ENCODE results near the gene MINDY4.

DNA sequence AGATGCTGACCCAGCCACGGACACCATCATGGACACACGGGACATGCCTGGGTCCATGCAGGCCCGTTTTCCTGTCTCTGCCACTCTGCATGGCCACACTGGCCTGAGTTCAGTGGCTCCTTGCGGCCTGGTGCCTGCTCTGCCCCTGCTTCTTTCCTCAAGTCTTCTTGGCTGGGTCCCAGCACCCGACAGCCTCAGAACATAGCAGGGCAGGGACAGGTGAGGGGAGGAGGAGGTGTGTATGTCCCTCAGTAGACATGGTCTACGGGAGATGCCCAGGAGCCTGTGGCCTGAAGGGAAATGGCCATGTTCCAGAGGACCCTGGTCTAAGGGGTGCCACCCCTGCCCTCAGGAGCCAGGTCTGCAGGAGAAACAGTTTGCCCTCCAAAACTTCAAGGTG is 138.2 kb downstream of the MINDY4 start:
- TF ChIP-seq, protein P1, sequence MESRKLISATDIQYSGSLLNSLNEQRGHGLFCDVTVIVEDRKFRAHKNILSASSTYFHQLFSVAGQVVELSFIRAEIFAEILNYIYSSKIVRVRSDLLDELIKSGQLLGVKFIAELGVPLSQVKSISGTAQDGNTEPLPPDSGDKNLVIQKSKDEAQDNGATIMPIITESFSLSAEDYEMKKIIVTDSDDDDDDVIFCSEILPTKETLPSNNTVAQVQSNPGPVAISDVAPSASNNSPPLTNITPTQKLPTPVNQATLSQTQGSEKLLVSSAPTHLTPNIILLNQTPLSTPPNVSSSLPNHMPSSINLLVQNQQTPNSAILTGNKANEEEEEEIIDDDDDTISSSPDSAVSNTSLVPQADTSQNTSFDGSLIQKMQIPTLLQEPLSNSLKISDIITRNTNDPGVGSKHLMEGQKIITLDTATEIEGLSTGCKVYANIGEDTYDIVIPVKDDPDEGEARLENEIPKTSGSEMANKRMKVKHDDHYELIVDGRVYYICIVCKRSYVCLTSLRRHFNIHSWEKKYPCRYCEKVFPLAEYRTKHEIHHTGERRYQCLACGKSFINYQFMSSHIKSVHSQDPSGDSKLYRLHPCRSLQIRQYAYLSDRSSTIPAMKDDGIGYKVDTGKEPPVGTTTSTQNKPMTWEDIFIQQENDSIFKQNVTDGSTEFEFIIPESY (IDR thresholded peaks at IDR 0.05): no peak
- TF ChIP-seq, protein P2, sequence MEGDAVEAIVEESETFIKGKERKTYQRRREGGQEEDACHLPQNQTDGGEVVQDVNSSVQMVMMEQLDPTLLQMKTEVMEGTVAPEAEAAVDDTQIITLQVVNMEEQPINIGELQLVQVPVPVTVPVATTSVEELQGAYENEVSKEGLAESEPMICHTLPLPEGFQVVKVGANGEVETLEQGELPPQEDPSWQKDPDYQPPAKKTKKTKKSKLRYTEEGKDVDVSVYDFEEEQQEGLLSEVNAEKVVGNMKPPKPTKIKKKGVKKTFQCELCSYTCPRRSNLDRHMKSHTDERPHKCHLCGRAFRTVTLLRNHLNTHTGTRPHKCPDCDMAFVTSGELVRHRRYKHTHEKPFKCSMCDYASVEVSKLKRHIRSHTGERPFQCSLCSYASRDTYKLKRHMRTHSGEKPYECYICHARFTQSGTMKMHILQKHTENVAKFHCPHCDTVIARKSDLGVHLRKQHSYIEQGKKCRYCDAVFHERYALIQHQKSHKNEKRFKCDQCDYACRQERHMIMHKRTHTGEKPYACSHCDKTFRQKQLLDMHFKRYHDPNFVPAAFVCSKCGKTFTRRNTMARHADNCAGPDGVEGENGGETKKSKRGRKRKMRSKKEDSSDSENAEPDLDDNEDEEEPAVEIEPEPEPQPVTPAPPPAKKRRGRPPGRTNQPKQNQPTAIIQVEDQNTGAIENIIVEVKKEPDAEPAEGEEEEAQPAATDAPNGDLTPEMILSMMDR (IDR thresholded peaks at IDR 0.05; ENCODE audit: low read depth, low read length, missing input control): no peak
- TF ChIP-seq RAD21 (IDR thresholded peaks at IDR 0.05) (no peak), EGR1 (IDR thresholded peaks at IDR 0.05; ENCODE audit: low read depth in 2 of 2) (no peak)
- TF ChIP-seq, protein P3, sequence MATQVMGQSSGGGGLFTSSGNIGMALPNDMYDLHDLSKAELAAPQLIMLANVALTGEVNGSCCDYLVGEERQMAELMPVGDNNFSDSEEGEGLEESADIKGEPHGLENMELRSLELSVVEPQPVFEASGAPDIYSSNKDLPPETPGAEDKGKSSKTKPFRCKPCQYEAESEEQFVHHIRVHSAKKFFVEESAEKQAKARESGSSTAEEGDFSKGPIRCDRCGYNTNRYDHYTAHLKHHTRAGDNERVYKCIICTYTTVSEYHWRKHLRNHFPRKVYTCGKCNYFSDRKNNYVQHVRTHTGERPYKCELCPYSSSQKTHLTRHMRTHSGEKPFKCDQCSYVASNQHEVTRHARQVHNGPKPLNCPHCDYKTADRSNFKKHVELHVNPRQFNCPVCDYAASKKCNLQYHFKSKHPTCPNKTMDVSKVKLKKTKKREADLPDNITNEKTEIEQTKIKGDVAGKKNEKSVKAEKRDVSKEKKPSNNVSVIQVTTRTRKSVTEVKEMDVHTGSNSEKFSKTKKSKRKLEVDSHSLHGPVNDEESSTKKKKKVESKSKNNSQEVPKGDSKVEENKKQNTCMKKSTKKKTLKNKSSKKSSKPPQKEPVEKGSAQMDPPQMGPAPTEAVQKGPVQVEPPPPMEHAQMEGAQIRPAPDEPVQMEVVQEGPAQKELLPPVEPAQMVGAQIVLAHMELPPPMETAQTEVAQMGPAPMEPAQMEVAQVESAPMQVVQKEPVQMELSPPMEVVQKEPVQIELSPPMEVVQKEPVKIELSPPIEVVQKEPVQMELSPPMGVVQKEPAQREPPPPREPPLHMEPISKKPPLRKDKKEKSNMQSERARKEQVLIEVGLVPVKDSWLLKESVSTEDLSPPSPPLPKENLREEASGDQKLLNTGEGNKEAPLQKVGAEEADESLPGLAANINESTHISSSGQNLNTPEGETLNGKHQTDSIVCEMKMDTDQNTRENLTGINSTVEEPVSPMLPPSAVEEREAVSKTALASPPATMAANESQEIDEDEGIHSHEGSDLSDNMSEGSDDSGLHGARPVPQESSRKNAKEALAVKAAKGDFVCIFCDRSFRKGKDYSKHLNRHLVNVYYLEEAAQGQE (IDR thresholded peaks at IDR 0.05): no peak
